Measurements from ENCODE around the gene FAM8A1. TPM values are rescaled to one million over a fixed set of nuclear protein-coding genes. Genes with fewer than 3 reads are reported as not detected.

FAM8A1 gene
- total RNA-seq, 5 donors from 2014 or later (not counting 1 experiment from before 2014, with no cell fraction given), result 16.1 to 21.8 (median 16.7) TPM

DNA sequence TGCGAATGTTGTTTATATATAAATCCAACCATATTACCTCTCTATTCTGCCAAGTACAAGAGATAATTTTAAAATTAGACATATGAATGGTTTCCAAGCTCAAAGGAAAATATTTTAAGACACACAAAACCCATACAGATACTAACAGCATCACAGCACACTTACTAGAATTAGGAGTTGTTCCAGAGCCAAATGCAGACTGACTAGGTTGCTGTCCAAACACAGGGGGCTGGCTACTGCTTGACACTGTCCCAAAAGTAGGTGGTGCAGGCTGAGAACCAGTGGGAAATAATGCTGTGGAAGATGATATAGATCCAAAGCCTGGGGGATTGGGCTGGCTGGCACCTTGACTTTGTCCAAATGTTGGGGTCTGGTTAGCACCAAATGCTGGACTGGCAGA, 24.3 kb downstream of the FAM8A1 start:
- WGBS (ENCODE audit: insufficient coverage), result no CpG with 5 or more reads among the region's 1 CpG
- H3K4me1 Mint-ChIP-seq, result peaks cover 23 to 30% (median 24%) of the 10 kb centered on the region in 3 donors
- no peak overlapping the region for H3K27ac ChIP-seq (ENCODE audit: low read length)
- no peak for ATAC-seq (replicated peaks in 1 of 4)
- DNase-seq, result no peak
- no peaks in the 10 kb centered on the region for H3K9me3 Mint-ChIP-seq
- peaks cover 52% of the 10 kb centered on the region for H3K36me3 Mint-ChIP-seq
- peaks cover 2 to 67% of the 10 kb centered on the region in 2 donors for H3K36me3 ChIP-seq (ENCODE audit: control insufficient read depth in 2 of 2, extremely low read depth in 1 of 2, insufficient read depth in 1 of 2, low read length in 1 of 2)
- no peak overlapping the region for H3K4me3 ChIP-seq (ENCODE audit: control insufficient read depth in 1 of 2, extremely low read depth in 1 of 2, low read length in 1 of 2)
- H3K9me3 ChIP-seq, result no peaks in the 10 kb centered on the region
- ChIA-PET CTCF (no interaction called here), POLR2A (no interaction called here)
- H3K27me3 ChIP-seq (replicated peaks in 1 of 2; ENCODE audit: control insufficient read depth in 2 of 2, extremely low read depth in 1 of 2, insufficient read depth in 2 of 2, low read length in 1 of 2), result no peaks in the 10 kb centered on the region
- peaks cover 0 to 2% of the 10 kb centered on the region in 2 experiments for H3K4me1 ChIP-seq (ENCODE audit: control insufficient read depth in 1 of 2, extremely low read depth in 1 of 2, insufficient read depth in 2 of 2, low read length in 2 of 2)
- no peak overlapping the region for H3K27ac Mint-ChIP-seq
- H3K27me3 Mint-ChIP-seq, result no peaks in the 10 kb centered on the region
- no peak overlapping the region for H3K4me3 Mint-ChIP-seq

DNA sequence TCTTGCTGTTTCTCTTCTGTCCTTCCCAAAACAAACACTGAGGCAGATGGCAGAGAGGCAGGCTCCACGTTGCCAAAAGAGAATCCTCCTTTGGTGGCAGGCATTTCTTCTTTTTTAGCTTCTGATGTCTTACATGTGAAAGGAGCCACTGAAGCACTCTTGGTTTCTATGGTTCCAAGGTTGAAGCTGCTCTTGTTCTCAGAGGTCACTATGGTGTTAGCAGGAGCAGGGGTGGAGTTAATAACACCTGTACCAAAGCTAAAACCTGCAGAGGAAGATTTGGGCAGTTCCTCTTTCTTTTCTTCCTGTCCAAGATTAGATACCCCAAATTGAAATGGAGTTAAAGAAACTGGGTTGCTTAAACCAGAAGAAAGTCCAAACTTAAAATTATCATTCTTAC, 28.8 kb downstream of the FAM8A1 start:
- Mint-ChIP-seq H3K4me3 (no peak overlapping the region), H3K36me3 (peaks cover 52% of the 10 kb centered on the region), H3K4me1 (peaks cover 38 to 48% (median 41%) of the 10 kb centered on the region in 3 donors), H3K27me3 (no peaks in the 10 kb centered on the region), H3K27ac (peak overlapping the region; percentile 59 to 61), H3K9me3 (no peaks in the 10 kb centered on the region)
- H3K9me3 ChIP-seq, result no peaks in the 10 kb centered on the region
- DNase-seq (no peak), ATAC-seq (replicated peaks in 1 of 4) (no peak)
- WGBS (ENCODE audit: insufficient coverage), result no CpG with 5 or more reads among the region's 1 CpG
- no peak overlapping the region for H3K27ac ChIP-seq (ENCODE audit: low read length)
- ChIA-PET CTCF (interaction anchor here in 1 of 2 donors (1.1 kb wide), 1 partner anchor 28 kb away, joined by 3 read pairs; the partner anchor contains the start of gene FAM8A1), POLR2A (interaction anchor here in 1 of 2 donors (1.2 kb wide), 1 partner anchor 37 kb away, joined by 3 read pairs; no protein-coding TSS in a partner anchor)
- H3K4me3 ChIP-seq (ENCODE audit: control insufficient read depth in 1 of 2, extremely low read depth in 1 of 2, low read length in 1 of 2), result no peak overlapping the region
- peaks cover 3 to 68% of the 10 kb centered on the region in 2 donors for H3K36me3 ChIP-seq (ENCODE audit: control insufficient read depth in 2 of 2, extremely low read depth in 1 of 2, insufficient read depth in 1 of 2, low read length in 1 of 2)
- H3K4me1 ChIP-seq (ENCODE audit: control insufficient read depth in 1 of 2, extremely low read depth in 1 of 2, insufficient read depth in 2 of 2, low read length in 2 of 2), result peaks cover 8 to 14% of the 10 kb centered on the region in 2 experiments
- H3K27me3 ChIP-seq (replicated peaks in 1 of 2; ENCODE audit: control insufficient read depth in 2 of 2, extremely low read depth in 1 of 2, insufficient read depth in 2 of 2, low read length in 1 of 2), result no peaks in the 10 kb centered on the region

DNA sequence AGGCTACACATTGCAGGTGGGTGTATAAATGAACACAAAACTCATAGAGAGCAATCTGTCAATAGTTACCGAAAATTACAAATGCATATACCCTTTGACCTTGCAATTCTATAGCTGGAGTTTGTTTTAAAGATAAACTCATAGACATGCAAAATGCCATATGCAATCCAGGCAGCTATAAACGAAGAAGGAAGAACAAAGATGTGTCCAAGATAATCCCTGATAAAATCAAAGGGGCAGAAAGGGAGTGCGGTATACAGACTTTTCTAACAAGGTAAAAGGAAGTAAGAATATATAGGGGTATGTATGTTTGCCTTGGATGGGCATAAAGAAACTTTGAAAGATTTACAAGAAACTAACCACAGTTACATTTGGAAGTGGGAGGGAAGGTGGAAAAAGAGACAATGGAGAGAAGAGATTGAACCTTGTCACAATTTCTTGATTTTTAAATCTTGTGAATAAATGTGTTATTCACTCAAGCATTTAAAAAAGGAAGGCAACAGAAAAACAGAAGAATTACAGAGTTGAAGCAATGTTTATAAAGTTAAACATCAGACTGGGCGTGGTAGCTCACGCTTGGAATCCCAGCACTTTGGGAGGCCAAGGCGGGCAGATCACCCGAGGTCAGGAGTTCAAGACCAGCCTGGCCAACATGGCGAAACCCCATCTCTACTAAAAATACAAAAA, 29.9 kb downstream of the FAM8A1 start:
- H3K4me1 Mint-ChIP-seq, result peaks cover 47 to 56% (median 49%) of the 10 kb centered on the region in 3 donors
- H3K4me1 ChIP-seq (ENCODE audit: control insufficient read depth in 1 of 2, extremely low read depth in 1 of 2, insufficient read depth in 2 of 2, low read length in 2 of 2), result peaks cover 13 to 23% of the 10 kb centered on the region in 2 experiments
- peaks cover 50% of the 10 kb centered on the region for H3K36me3 Mint-ChIP-seq
- DNase-seq, result no peak
- H3K36me3 ChIP-seq (ENCODE audit: control insufficient read depth in 2 of 2, extremely low read depth in 1 of 2, insufficient read depth in 1 of 2, low read length in 1 of 2), result peaks cover 3 to 58% of the 10 kb centered on the region in 2 donors
- H3K4me3 Mint-ChIP-seq, result no peak overlapping the region
- no peaks in the 10 kb centered on the region for H3K27me3 ChIP-seq (replicated peaks in 1 of 2; ENCODE audit: control insufficient read depth in 2 of 2, extremely low read depth in 1 of 2, insufficient read depth in 2 of 2, low read length in 1 of 2)
- WGBS (ENCODE audit: insufficient coverage), result no CpG with 5 or more reads among the region's 8 CpGs
- no peaks in the 10 kb centered on the region for H3K27me3 Mint-ChIP-seq
- ChIA-PET CTCF (no interaction called here), POLR2A (no interaction called here)
- H3K9me3 ChIP-seq, result no peaks in the 10 kb centered on the region
- no peak overlapping the region for H3K27ac ChIP-seq (ENCODE audit: low read length)
- no peaks in the 10 kb centered on the region for H3K9me3 Mint-ChIP-seq
- no peak for ATAC-seq (replicated peaks in 1 of 4)
- peak overlapping the region in 1 of 2 donors; percentile 69 for H3K27ac Mint-ChIP-seq
- H3K4me3 ChIP-seq (ENCODE audit: control insufficient read depth in 1 of 2, extremely low read depth in 1 of 2, low read length in 1 of 2), result no peak overlapping the region

DNA sequence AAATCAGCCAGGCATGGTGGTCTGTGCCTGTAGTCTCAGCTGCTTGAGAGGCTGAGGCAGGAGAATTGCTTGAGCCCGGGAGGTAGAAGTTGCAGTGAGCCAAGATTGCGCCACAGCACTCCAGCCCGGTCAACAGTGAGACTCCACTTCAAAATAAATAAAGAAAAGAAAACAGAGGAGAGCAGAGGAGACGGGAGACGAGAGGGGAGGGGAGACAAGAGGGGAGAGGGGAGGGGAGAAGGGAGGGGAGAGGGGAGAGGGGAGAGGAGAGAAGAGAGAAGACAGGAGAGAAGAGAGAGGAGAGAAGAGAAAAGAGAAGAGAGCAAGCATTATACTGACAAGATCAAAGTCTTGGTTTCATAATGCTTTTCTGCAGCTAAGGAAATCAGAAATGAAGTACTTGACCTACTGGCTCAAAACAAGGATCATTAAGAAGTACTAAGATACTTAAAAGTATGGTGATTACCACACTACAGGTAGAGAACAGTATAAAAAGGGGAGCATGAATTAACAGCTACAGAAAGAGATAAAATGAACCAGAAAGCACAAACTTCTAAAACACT, 30.5 kb downstream of the FAM8A1 start:
- Histone ChIP-seq H3K36me3 (ENCODE audit: control insufficient read depth in 2 of 2, extremely low read depth in 1 of 2, insufficient read depth in 1 of 2, low read length in 1 of 2) (peaks cover 3 to 57% of the 10 kb centered on the region in 2 donors), H3K27ac (ENCODE audit: low read length) (no peak overlapping the region), H3K4me3 (ENCODE audit: control insufficient read depth in 1 of 2, extremely low read depth in 1 of 2, low read length in 1 of 2) (no peak overlapping the region), H3K27me3 (replicated peaks in 1 of 2; ENCODE audit: control insufficient read depth in 2 of 2, extremely low read depth in 1 of 2, insufficient read depth in 2 of 2, low read length in 1 of 2) (no peaks in the 10 kb centered on the region), H3K9me3 (no peaks in the 10 kb centered on the region), H3K4me1 (ENCODE audit: control insufficient read depth in 1 of 2, extremely low read depth in 1 of 2, insufficient read depth in 2 of 2, low read length in 2 of 2) (peaks cover 13 to 28% of the 10 kb centered on the region in 2 experiments)
- Mint-ChIP-seq H3K4me1 (peaks cover 50 to 59% (median 54%) of the 10 kb centered on the region in 3 donors), H3K27ac (peak overlapping the region; percentile 53 to 66), H3K4me3 (no peak overlapping the region), H3K36me3 (peaks cover 49% of the 10 kb centered on the region), H3K9me3 (no peaks in the 10 kb centered on the region), H3K27me3 (no peaks in the 10 kb centered on the region)
- WGBS (ENCODE audit: insufficient coverage), result no CpG with 5 or more reads among the region's 5 CpGs
- ATAC-seq (replicated peaks in 1 of 4), result no peak
- DNase-seq, result no peak
- CTCF ChIA-PET, result no interaction called here
- POLR2A ChIA-PET, result no interaction called here

DNA sequence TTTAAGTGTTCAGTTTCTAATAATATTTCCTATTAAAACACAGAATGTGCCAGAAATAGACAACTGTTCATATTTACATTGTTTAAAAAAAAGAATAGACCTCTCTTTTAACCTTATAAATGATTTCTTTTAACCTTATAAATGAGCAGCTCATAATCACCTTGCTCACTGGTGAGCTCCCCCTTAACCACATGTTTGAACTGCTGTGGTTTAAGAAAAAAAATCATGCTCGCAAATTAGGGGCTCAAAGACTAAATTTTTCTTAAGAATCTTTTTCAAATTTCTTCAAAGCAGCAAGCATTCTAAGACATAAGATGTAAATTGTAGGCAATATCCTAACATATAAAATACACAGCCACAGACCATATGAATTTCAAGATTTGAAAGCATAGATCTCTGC, 32.8 kb downstream of the FAM8A1 start:
- ChIA-PET CTCF (no interaction called here), POLR2A (no interaction called here)
- Histone ChIP-seq H3K27ac (ENCODE audit: low read length) (peak overlapping the region; percentile 48), H3K9me3 (no peaks in the 10 kb centered on the region), H3K4me3 (ENCODE audit: control insufficient read depth in 1 of 2, extremely low read depth in 1 of 2, low read length in 1 of 2) (no peak overlapping the region), H3K27me3 (replicated peaks in 1 of 2; ENCODE audit: control insufficient read depth in 2 of 2, extremely low read depth in 1 of 2, insufficient read depth in 2 of 2, low read length in 1 of 2) (no peaks in the 10 kb centered on the region), H3K4me1 (ENCODE audit: control insufficient read depth in 1 of 2, extremely low read depth in 1 of 2, insufficient read depth in 2 of 2, low read length in 2 of 2) (peaks cover 13 to 28% of the 10 kb centered on the region in 2 experiments), H3K36me3 (ENCODE audit: control insufficient read depth in 2 of 2, extremely low read depth in 1 of 2, insufficient read depth in 1 of 2, low read length in 1 of 2) (peaks cover 3 to 52% of the 10 kb centered on the region in 2 donors)
- H3K27me3 Mint-ChIP-seq, result no peaks in the 10 kb centered on the region
- H3K4me1 Mint-ChIP-seq, result peaks cover 58 to 62% (median 59%) of the 10 kb centered on the region in 3 donors
- peak overlapping the region in 2 of 3 donors; percentile 4 to 17 for H3K4me3 Mint-ChIP-seq
- WGBS (ENCODE audit: insufficient coverage), result no CpG with 5 or more reads among the region's 1 CpG
- peak in 1 of 35 experiments; percentile 28 for DNase-seq
- H3K36me3 Mint-ChIP-seq, result peaks cover 60% of the 10 kb centered on the region
- H3K27ac Mint-ChIP-seq, result peak overlapping the region; percentile 83 to 87
- ATAC-seq (replicated peaks in 1 of 4), result peak in 3 of 4 experiments; percentile 17 to 50 (median 49)
- no peaks in the 10 kb centered on the region for H3K9me3 Mint-ChIP-seq

DNA sequence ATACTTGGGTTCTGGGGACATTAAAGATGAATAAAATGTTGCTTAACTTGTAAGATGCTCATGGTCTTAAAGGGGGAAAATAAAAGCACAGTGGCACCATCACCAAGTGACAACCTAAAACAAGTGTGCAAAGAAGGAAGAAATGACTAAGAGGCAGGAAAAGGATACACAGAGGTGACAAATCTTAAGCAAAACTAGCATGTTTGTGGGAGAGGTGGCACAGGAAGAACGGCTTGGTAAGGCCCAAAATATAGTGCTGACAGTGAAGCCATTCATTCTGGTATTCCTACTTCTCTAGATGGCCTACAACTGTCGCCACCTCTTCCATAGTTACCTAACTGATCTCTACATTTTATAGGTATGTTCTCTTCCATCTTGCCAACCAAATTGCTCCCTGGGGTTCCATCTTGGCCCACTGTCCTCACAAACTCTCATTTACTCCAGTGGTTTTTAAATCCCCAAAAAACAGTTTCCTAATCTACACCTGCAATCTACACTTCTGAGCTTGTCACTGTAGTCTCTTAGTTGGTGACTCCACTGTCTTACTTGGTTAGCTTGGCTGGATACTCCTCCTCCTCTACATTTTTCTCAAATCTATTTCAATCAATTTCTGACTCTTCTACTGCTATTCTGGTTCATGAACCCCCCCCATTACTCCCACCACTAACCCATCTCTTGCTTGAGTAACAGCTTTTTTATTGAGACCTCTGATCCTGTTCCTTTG, 33.5 kb downstream of the FAM8A1 start:
- ChIA-PET CTCF (interaction anchor here in 1 of 2 donors (0.5 to 1.5 kb wide), 4 partner anchors 23 to 181 kb away, joined by 3 to 4 read pairs (median 3); no protein-coding TSS in a partner anchor), POLR2A (interaction anchor here in 1 of 2 donors (0.6 kb wide), 1 partner anchor 55 kb away, joined by 3 read pairs; no protein-coding TSS in a partner anchor)
- ATAC-seq (replicated peaks in 1 of 4) (peak; percentile 44 to 77 (median 68)), DNase-seq (peak in 8 of 35 experiments; percentile 0 to 59 (median 6))
- Histone ChIP-seq H3K27ac (ENCODE audit: low read length) (peak overlapping the region; percentile 48), H3K4me3 (ENCODE audit: control insufficient read depth in 1 of 2, extremely low read depth in 1 of 2, low read length in 1 of 2) (peak overlapping the region in 1 of 2 donors; percentile 3), H3K9me3 (no peaks in the 10 kb centered on the region), H3K27me3 (replicated peaks in 1 of 2; ENCODE audit: control insufficient read depth in 2 of 2, extremely low read depth in 1 of 2, insufficient read depth in 2 of 2, low read length in 1 of 2) (no peaks in the 10 kb centered on the region), H3K4me1 (ENCODE audit: control insufficient read depth in 1 of 2, extremely low read depth in 1 of 2, insufficient read depth in 2 of 2, low read length in 2 of 2) (peaks cover 13 to 27% of the 10 kb centered on the region in 2 experiments), H3K36me3 (ENCODE audit: control insufficient read depth in 2 of 2, extremely low read depth in 1 of 2, insufficient read depth in 1 of 2, low read length in 1 of 2) (peaks cover 3 to 54% of the 10 kb centered on the region in 2 donors)
- WGBS (ENCODE audit: insufficient coverage), result no CpG with 5 or more reads among the region's 2 CpGs
- no peaks in the 10 kb centered on the region for H3K27me3 Mint-ChIP-seq
- H3K4me1 Mint-ChIP-seq, result peaks cover 60 to 61% (median 61%) of the 10 kb centered on the region in 3 donors
- H3K36me3 Mint-ChIP-seq, result peaks cover 63% of the 10 kb centered on the region
- H3K4me3 Mint-ChIP-seq, result peak overlapping the region in 2 of 3 donors; percentile 4 to 17
- H3K9me3 Mint-ChIP-seq, result no peaks in the 10 kb centered on the region
- peak overlapping the region; percentile 83 to 87 for H3K27ac Mint-ChIP-seq

Measured in T-cell (primary cell).